SK-N-SH treated with all-trans-retinoic acid at 6 μM for 48 hours (cell line): ENCODE results near the gene VTI1A.

Source experiments
- ARNTL ChIP-seq: fragments of 450-650 bp; formaldehyde crosslinking; IDR thresholded peaks from 2 replicates; pipeline ENCODE4 v1.5.0; 2020; ENCODE audit warnings: low read depth, mild to moderate bottlenecking, moderate library complexity, borderline replicate concordance
- CREB5 ChIP-seq: fragments of 250-450 bp; sonication (Bioruptor Pico); IDR thresholded peaks from 2 replicates; pipeline ENCODE4 v1.5.1; 2020; ENCODE audit warnings: low read depth, mild to moderate bottlenecking, moderate library complexity
- CSDC2 ChIP-seq: fragments of 250-450 bp; sonication (Bioruptor Pico); IDR thresholded peaks from 2 replicates; pipeline ENCODE4 v1.5.0; 2020; ENCODE audit warnings: mild to moderate bottlenecking, moderate library complexity
- ISL1 ChIP-seq: fragments of 250-450 bp; sonication (Bioruptor Pico); IDR thresholded peaks from 2 replicates; pipeline ENCODE4 v2.1.2; 2022; ENCODE audit warnings: mild to moderate bottlenecking, moderate library complexity
- OSR1 ChIP-seq: fragments of 250-450 bp; sonication (Bioruptor Pico); IDR thresholded peaks from 2 replicates; pipeline ENCODE4 v1.8.0; 2022; ENCODE audit warnings: moderate library complexity, mild to moderate bottlenecking, inconsistent platforms
- PPARA ChIP-seq: fragments of 250-450 bp; sonication (Bioruptor Pico); IDR thresholded peaks from 2 replicates; pipeline ENCODE4 v1.5.0; 2020; ENCODE audit warnings: mild to moderate bottlenecking, borderline replicate concordance
- RARB ChIP-seq: fragments of 250-450 bp; sonication (Bioruptor Pico); IDR thresholded peaks from 2 replicates; pipeline ENCODE4 v1.8.0; 2021; ENCODE audit warnings: mild to moderate bottlenecking, moderate library complexity
- TOX ChIP-seq: fragments of 250-450 bp; sonication (Bioruptor Pico); IDR thresholded peaks from 2 replicates; pipeline ENCODE4 v1.8.0; 2021; ENCODE audit warnings: mild to moderate bottlenecking, moderate library complexity, borderline replicate concordance
- TSHZ2 ChIP-seq: fragments of 250-450 bp; sonication (Bioruptor Pico); IDR thresholded peaks from 2 replicates; pipeline ENCODE4 v1.5.0; 2020; ENCODE audit warnings: mild to moderate bottlenecking, moderate library complexity
- ZFP3 ChIP-seq: fragments of 250-450 bp; sonication (Bioruptor Pico); IDR thresholded peaks from 2 replicates; pipeline ENCODE4 v1.5.0; 2020; ENCODE audit warnings: mild to moderate bottlenecking, moderate library complexity
- ZFP30 ChIP-seq: fragments of 450-650 bp; formaldehyde crosslinking; IDR thresholded peaks from 2 replicates; pipeline ENCODE4 v1.5.0; 2022; ENCODE audit warnings: mild to moderate bottlenecking, moderate library complexity

- TF ChIP-seq ZFP30 (CRISPR knock-in tag) (no peak), TOX (CRISPR knock-in tag) (no peak), ZFP3 (CRISPR knock-in tag) (no peak), TSHZ2 (CRISPR knock-in tag) (no peak), CSDC2 (CRISPR knock-in tag) (no peak), RARB (no peak), OSR1 (CRISPR knock-in tag) (no peak), ISL1 (CRISPR knock-in tag) (no peak), CREB5 (CRISPR knock-in tag) (no peak), PPARA (CRISPR knock-in tag) (no peak), ARNTL (CRISPR knock-in tag) (no peak)
Observed at GRCh38 chr10:112799726-112800510, 352.9 kb downstream of the VTI1A start.
